Motor neuron (in vitro differentiated cells): ENCODE measurements around the gene DAPK2. TPM values are rescaled to one million over a fixed set of nuclear protein-coding genes. Genes with fewer than 3 reads are reported as not detected.
A peak's percentile ranks its signal among the peaks of the same experiment; 100 is the strongest.

ENCODE experiments used
- ATAC-seq, 8 experiments: fragments of 200-7000 bp; cut with Tn5 transposase; replicated peaks in 6 of 8; 2 replicates each; pipeline ENCODE4 v1.8.0; 2021; ENCODE audit warnings: mild to moderate bottlenecking in 8 of 8, moderate library complexity in 8 of 8
- H3K27ac ChIP-seq, 2 donors: fragments of 250-450 bp; sonication (Bioruptor Pico); 2 replicates each; pipeline ENCODE4 v1.9.0; 2021; ENCODE audit warnings: antibody characterized with exemption in 2 of 2, mild to moderate bottlenecking in 2 of 2, moderate library complexity in 1 of 2
- H3K4me1 ChIP-seq, 2 donors: fragments of 250-450 bp; sonication (Bioruptor Pico); replicated peaks in 1 of 2; 2 replicates each; pipeline ENCODE4 v1.6.1; 2021; ENCODE audit warnings: antibody characterized with exemption in 2 of 2, mild to moderate bottlenecking in 2 of 2, moderate library complexity in 1 of 2
- H3K4me3 ChIP-seq, 5 donors: fragments of 250-450 bp; sonication (Bioruptor Pico); 2 replicates each; pipeline ENCODE4 v1.9.0; 2021; ENCODE audit warnings: antibody characterized with exemption in 5 of 5, mild to moderate bottlenecking in 5 of 5, moderate library complexity in 4 of 5
- WGBS, 10 experiments: fragments of 450-650 bp; shearing (Covaris generic); methylation state at CpG; one replicate each; pipeline ENCODE4 v1.0.0; 2022; 5-methylcytosine and 5-hydroxymethylcytosine counted together
- in situ Hi-C, 9 experiments: fragments of 400-800 bp; cut with MboI; loops; one replicate each; pipeline ENCODE4 v1.15.0; 2021; ENCODE audit warnings: low sequenced_read_pairs in 9 of 9, low pct_unique_long_range_greater_than_20kb in 2 of 9; ENCODE audit not compliant: unreplicated experiment in 9 of 9
- total RNA-seq, 8 experiments: library from RNA; unstranded; fragments of 300-600 nt; gene quantifications; 2 replicates each; pipeline versions ENCODE4 v1.2.3 to v1.2.4, GENCODE V29; 2022

The DAPK2 gene
- total RNA-seq, 8 experiments from 2014 or later = 0.22 to 20.8 (median 1.5) TPM

DNA sequence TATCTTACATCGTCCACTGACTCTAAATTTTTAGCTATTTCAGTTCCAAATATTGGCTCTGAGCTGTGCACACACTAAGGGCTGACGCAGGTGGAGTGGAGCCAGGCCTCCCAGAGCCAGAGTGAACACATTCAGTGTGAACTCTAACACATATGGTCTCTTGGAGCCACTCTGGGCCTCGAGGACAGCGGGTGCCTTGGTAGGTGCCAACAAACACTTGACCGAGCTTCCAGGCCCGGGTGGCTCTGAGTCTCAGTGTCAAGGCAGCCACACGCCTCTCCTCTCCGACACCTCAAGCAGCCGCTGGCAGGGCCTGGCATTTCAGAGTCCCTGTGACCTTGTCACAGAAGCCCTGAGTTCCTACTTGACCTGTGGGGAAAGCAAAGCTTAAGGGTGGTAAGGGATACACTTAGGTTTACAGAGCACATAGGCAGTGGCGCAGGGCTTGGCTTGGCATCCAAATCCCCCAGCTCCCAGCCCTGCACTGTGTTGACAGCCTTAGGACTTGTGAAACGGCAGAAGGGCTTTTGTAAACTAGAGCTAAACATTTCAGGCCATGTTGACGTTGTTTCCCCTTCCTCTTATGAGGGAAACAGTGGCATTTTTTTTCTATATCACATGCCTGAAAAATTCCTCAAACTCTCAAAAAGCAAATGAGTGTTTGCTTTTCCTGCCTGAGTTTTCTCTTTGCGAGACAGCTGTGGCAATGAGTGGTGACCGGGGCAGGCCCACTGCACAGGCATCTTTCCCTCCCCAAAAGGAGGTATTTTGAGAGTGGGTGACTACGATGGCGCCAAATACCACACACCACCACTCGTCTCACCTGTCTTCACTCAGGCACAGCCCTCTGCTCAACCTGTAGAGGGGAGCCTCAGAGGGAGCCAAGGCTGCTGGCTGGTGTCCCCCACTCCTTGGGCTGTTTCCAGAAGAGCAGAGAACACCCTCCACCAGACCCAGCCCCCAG lies 60.8 kb downstream of the DAPK2 start:
- H3K4me3 ChIP-seq = no peak overlapping the region
- peaks cover 2 to 7% of the 10 kb centered on the region in 2 donors for H3K4me1 ChIP-seq
- in situ Hi-C loops = no loop called here
- peak in 1 of 8 experiments; percentile 49 for ATAC-seq
- H3K27ac ChIP-seq = no peak overlapping the region
- WGBS, 10 experiments = 28 to 100% (median 93%) methylated on average over 1 to 11 of the region's 17 CpGs; no CpG with 5 or more reads in 1 of the 10 experiments

- Histone ChIP-seq H3K27ac (no peak overlapping the region), H3K4me3 (no peak overlapping the region), H3K4me1 (peaks cover 2 to 7% of the 10 kb centered on the region in 2 donors)
- in situ Hi-C loops = no loop called here
- ATAC-seq = no peak
- 60 to 100% (median 82%) methylated on average over 1 to 3 of the region's 3 CpGs; no CpG with 5 or more reads in 2 of the 10 experiments for WGBS, 10 experiments
These were observed 62.0 kb downstream of the DAPK2 start for GRCh38 chr15:63984331-63984730.

DNA sequence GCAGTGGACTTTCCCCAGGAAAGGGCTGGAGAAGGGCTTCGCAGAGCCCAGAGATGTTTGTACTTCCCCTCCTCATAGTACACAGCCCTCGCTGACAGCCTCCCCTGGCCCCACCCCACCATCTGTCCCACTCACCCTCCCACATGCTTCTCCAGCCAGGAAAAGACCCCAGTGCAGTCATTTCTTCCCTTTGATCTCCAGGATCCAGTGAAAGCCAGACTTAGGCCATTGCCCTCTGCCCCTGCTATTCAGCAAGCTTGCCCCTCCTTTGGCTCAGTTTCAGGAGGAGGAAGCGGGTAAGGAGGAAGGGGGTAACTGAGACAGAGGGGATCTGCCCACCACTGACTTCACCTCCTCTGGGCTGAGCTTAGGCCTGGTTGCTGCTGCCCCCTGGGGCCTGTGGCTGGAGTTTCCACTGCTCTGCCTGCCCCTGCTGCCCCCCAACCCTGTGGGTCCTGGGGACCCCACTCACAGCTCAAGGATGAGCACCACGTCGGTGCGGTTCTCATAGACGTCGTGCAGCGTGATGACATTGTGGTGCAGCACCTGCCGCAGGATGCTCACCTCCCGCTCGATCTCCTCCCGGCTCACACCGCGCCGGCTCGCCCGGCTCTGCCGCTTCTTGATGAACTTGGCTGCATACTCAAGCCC lies 63.1 kb downstream of the DAPK2 start:
- in situ Hi-C loops = no loop called here
- no peak overlapping the region for H3K4me3 ChIP-seq
- 80 to 93% (median 89%) methylated on average over 2 to 7 of the region's 19 CpGs; no CpG with 5 or more reads in 6 of the 10 experiments for WGBS, 10 experiments
- H3K4me1 ChIP-seq = peaks cover 2 to 7% of the 10 kb centered on the region in 2 donors
- no peak overlapping the region for H3K27ac ChIP-seq
- peak in 4 of 8 experiments; percentile 30 to 89 (median 74) for ATAC-seq

GRCh38 chr15:63982381-63982854 lies 63.9 kb downstream of the DAPK2 start:
- in situ Hi-C loops = no loop called here
- 83 to 100% (median 98%) methylated on average over 1 to 6 of the region's 7 CpGs; no CpG with 5 or more reads in 2 of the 10 experiments for WGBS, 10 experiments
- Histone ChIP-seq H3K4me3 (no peak overlapping the region), H3K27ac (no peak overlapping the region), H3K4me1 (peaks cover 2 to 7% of the 10 kb centered on the region in 2 donors)
- no peak for ATAC-seq

DNA sequence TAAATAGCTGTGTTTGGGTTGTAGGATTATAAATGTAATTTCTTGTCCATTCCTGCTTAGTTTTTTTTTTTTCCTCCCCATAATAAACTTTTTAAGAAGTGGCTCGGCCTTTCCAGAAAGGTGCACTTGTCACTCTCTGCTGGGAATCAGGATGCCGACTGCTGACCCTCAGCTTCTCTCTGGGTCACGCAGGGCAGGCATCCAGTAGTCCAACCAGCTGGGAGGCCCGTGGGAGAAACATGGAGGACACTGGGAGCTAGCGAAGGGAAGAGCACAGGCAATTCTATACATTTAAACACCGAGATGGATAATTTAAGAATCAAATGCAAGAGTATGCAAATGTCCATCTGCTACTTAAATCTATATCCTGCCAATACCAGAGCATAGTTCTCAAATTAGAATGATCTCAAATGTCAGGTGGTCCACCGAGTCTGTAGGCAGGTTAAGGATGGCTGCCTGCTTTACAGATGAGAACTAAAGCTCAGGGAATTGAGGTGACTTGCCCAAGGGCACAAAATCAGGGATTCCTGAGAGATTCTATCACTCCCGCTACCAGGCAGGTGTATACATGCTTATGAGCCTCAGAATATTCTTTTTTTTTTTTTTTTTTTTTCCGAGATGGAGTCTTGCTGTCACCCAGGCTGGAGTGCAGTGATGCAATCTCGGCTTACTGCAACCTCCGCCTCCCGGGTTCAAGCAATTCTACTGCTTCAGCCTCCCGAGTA lies 64.5 kb downstream of the DAPK2 start:
- H3K4me1 ChIP-seq = peaks cover 2 to 7% of the 10 kb centered on the region in 2 donors
- ATAC-seq = no peak
- H3K4me3 ChIP-seq = no peak overlapping the region
- 57 to 97% (median 81%) methylated on average over 3 to 12 of the region's 13 CpGs; no CpG with 5 or more reads in 1 of the 10 experiments for WGBS, 10 experiments
- no peak overlapping the region for H3K27ac ChIP-seq
- in situ Hi-C loops = no loop called here

GRCh38 chr15:63979262-63979793 lies 67.0 kb downstream of the DAPK2 start:
- ATAC-seq = peak in 1 of 8 experiments; percentile 16
- Histone ChIP-seq H3K27ac (no peak overlapping the region), H3K4me1 (peaks cover 2 to 7% of the 10 kb centered on the region in 2 donors), H3K4me3 (no peak overlapping the region)
- 50 to 91% (median 63%) methylated on average over 1 to 4 of the region's 6 CpGs; no CpG with 5 or more reads in 4 of the 10 experiments for WGBS, 10 experiments
- in situ Hi-C loops = no loop called here

DNA sequence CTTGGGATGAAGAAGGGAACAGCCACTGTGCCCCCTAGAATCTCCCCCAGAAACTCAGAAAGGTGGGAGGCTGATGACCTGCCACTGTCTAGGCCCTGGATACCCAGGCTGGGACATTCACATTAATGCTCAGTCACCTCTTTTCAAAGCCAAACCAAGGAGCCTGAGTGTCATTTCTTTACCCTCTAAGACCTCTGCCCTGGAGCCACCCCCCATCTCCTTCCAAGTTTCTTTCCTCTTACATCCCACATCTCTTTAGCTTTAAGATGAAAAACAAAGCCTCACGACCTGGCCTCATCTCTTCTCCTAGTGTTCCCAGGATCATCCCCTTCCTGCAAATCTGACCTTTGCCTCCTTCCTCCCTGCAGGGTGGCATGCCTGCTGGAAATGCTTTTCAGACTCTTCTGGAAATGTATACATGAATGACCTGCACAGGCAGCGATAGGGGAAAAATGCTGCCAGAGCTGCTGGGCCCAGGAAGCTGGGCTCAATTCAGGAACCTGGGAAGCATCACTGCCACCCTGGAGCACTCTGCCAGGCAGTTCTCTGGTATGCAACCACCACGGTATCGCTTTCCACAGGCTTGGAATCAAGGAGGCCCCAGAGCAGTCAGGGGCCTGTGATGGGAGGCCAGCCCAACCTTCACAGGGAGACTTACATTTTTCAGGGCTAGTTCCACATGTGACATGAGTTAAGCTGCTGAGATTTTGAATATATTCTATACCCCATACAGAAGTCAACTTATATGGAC lies 67.6 kb downstream of the DAPK2 start:
- Histone ChIP-seq H3K27ac (no peak overlapping the region), H3K4me1 (peaks cover 2 to 7% of the 10 kb centered on the region in 2 donors), H3K4me3 (no peak overlapping the region)
- in situ Hi-C loops = no loop called here
- WGBS, 10 experiments = 50 to 77% (median 67%) methylated on average over 1 to 3 of the region's 4 CpGs; no CpG with 5 or more reads in 3 of the 10 experiments
- ATAC-seq = peak in 1 of 8 experiments; percentile 36

- in situ Hi-C loops = no loop called here
- no peaks in the 10 kb centered on the region for H3K4me1 ChIP-seq
- WGBS, 10 experiments = 50 to 86% methylated on average over 1 to 2 of the region's 2 CpGs; no CpG with 5 or more reads in 8 of the 10 experiments
These were observed 69.2 kb downstream of the DAPK2 start for GRCh38 chr15:63977119-63977518.

DNA sequence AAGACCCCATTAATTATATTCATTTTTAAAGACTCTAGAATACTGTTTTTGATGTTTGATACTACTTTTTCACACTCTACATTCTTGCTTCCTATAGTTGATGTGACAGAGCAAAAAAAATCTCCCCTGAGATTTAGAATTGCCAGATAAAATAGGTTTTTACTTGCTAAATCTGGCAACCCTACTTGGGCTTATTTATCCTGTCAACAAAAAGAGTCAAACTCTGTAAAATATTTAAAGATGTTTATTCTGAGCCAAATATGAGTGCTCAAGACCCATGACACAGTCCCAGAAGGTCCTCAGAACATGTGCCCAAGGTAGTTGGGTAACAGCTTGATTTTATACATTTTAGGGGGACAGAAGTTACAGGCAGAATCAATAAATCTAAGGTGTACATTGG lies 72.3 kb downstream of the DAPK2 start:
- Histone ChIP-seq H3K4me1 (no peaks in the 10 kb centered on the region), H3K27ac (no peak overlapping the region), H3K4me3 (no peak overlapping the region)
- no peak for ATAC-seq
- in situ Hi-C loops = no loop called here

More at GRCh38 chr15:63977119-63977518, 69.2 kb downstream of the DAPK2 start:
- no peak for ATAC-seq
- Histone ChIP-seq H3K4me3 (no peak overlapping the region), H3K27ac (no peak overlapping the region)

DNA sequence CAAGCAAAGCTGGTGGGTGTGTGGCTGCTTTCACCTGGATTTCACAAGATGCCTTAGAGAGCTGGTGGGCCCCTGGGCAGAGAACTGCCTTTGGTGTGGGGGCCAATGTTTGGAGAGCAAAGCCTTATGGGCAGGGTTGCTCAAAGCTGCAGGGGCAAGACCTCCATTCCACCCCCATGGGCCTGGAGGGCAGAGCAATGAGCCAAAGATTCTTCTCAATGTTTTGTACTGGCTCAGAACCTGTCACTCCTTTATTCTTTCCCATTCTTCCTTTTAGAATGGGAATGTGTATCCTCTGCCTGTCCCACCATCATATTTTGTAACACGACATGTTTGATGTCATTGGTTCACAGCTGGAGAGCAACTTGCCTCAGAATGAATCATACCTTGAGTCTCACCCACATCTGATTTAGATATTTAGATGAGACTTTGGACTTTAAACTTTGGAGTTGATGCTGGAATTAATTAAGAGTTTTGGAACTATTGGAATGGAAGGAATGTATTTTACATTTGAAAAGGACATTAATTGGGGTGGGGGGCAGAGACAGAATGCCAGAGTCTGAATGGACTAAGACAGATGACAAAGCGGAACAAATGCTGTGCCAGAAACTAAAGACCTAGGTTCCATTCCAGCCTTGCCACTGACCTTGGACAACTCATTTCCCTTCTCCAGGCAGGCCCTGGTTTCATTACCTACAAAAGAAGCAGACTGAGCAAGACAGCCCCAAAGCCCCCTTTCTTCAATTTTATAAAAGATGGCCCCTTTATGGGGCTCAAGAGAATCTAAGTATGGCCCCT lies 72.9 kb downstream of the DAPK2 start:
- Histone ChIP-seq H3K4me3 (no peak overlapping the region), H3K4me1 (no peaks in the 10 kb centered on the region), H3K27ac (no peak overlapping the region)
- 38 to 100% (median 75%) methylated on average over 1 to 2 of the region's 2 CpGs; no CpG with 5 or more reads in 6 of the 10 experiments for WGBS, 10 experiments
- peak in 2 of 8 experiments; percentile 39 to 76 for ATAC-seq
- in situ Hi-C loops = no loop called here

- WGBS, 10 experiments = 0 to 80% (median 14%) methylated on average over 1 of the region's 1 CpG; no CpG with 5 or more reads in 7 of the 10 experiments
- in situ Hi-C loops = no loop called here
- Histone ChIP-seq H3K4me3 (no peak overlapping the region), H3K4me1 (no peaks in the 10 kb centered on the region), H3K27ac (no peak overlapping the region)
- ATAC-seq = no peak
These were observed 73.5 kb downstream of the DAPK2 start for GRCh38 chr15:63972801-63973200.
